ENCODE data around the gene RTN4. TPM values are rescaled to one million over a fixed set of nuclear protein-coding genes. Genes with fewer than 3 reads are reported as not detected.
A peak's percentile ranks its signal among the peaks of the same experiment; 100 is the strongest.

RTN4 gene
- total RNA-seq, 4 donors from 2014 or later, result 183 to 259 (median 244) TPM

GRCh38 chr2:54968561-54969218 lies 81.6 kb downstream of the RTN4 start:
- Histone ChIP-seq H3K27ac (peak overlapping the region; percentile 89 to 93 (median 91)), H3K9me3 (no peaks in the 10 kb centered on the region), H3K27me3 (no peaks in the 10 kb centered on the region), H3K4me3 (no peak overlapping the region), H3K4me1 (peaks cover 82 to 99% of the 10 kb centered on the region in 2 donors), H3K36me3 (no peaks in the 10 kb centered on the region)
- in situ Hi-C loops (cut with MboI; ENCODE audit: low sequenced_read_pairs in 4 of 4) (no loop called here), intact Hi-C loops (cut with DNase I; ENCODE audit: low total_unique reads) (loop anchor here (2.0 to 5.0 kb wide), 2 partner anchors 22 to 79 kb away; no protein-coding TSS in a partner anchor)
- ATAC-seq (peak; percentile 85 to 86), DNase-seq (peak; percentile 84 to 93)
- TF ChIP-seq POLR2A (IDR thresholded peaks at IDR 0.05) (no peak), CTCF (IDR thresholded peaks at IDR 0.05 in 4 of 5, conservative IDR thresholded peaks at IDR 0.05 in 1 of 5) (no peak)

- no peak for TF ChIP-seq POLR2A (IDR thresholded peaks at IDR 0.05)
- no peak for TF ChIP-seq CTCF (IDR thresholded peaks at IDR 0.05 in 4 of 5, conservative IDR thresholded peaks at IDR 0.05 in 1 of 5)
- Histone ChIP-seq H3K36me3 (no peaks in the 10 kb centered on the region), H3K27ac (peak overlapping the region; percentile 89 to 93 (median 91)), H3K4me3 (no peak overlapping the region), H3K27me3 (no peaks in the 10 kb centered on the region), H3K4me1 (peaks cover 78 to 97% of the 10 kb centered on the region in 2 donors), H3K9me3 (no peaks in the 10 kb centered on the region)
- DNase-seq (no peak), ATAC-seq (no peak)
- in situ Hi-C loops (cut with MboI; ENCODE audit: low sequenced_read_pairs in 4 of 4), result no loop called here
- intact Hi-C loops (cut with DNase I; ENCODE audit: low total_unique reads), result loop anchor here (2.0 to 5.0 kb wide), 2 partner anchors 21 to 79 kb away; no protein-coding TSS in a partner anchor
Observed at GRCh38 chr2:54967759-54968365, 82.4 kb downstream of the RTN4 start.

- H3K27me3 ChIP-seq, result no peaks in the 10 kb centered on the region
- H3K4me3 ChIP-seq, result no peak overlapping the region
- no peaks in the 10 kb centered on the region for H3K36me3 ChIP-seq
- H3K9me3 ChIP-seq, result no peaks in the 10 kb centered on the region
- in situ Hi-C loops (cut with MboI; ENCODE audit: low sequenced_read_pairs in 4 of 4) (no loop called here), intact Hi-C loops (cut with DNase I; ENCODE audit: low total_unique reads) (loop anchor here (5.0 kb wide), 1 partner anchor 80 kb away; no protein-coding TSS in a partner anchor)
- DNase-seq (no peak), ATAC-seq (no peak)
- peak overlapping the region; percentile 89 to 93 (median 91) for H3K27ac ChIP-seq
- H3K4me1 ChIP-seq, result peaks cover 75 to 97% of the 10 kb centered on the region in 2 donors
- TF ChIP-seq POLR2A (IDR thresholded peaks at IDR 0.05) (no peak), CTCF (IDR thresholded peaks at IDR 0.05 in 4 of 5, conservative IDR thresholded peaks at IDR 0.05 in 1 of 5) (no peak)
Observed at GRCh38 chr2:54967269-54967668, 83.0 kb downstream of the RTN4 start.

- intact Hi-C loops (cut with DNase I; ENCODE audit: low total_unique reads), result loop anchor here (5.0 kb wide), 1 partner anchor 80 kb away; no protein-coding TSS in a partner anchor
- TF ChIP-seq POLR2A (IDR thresholded peaks at IDR 0.05), result no peak
- no peak for TF ChIP-seq CTCF (IDR thresholded peaks at IDR 0.05 in 4 of 5, conservative IDR thresholded peaks at IDR 0.05 in 1 of 5)
- Histone ChIP-seq H3K27me3 (no peaks in the 10 kb centered on the region), H3K9me3 (no peaks in the 10 kb centered on the region), H3K27ac (peak overlapping the region; percentile 89 to 93 (median 91)), H3K4me1 (peaks cover 70 to 93% of the 10 kb centered on the region in 2 donors), H3K4me3 (no peak overlapping the region), H3K36me3 (no peaks in the 10 kb centered on the region)
- ATAC-seq (no peak), DNase-seq (no peak)
- in situ Hi-C loops (cut with MboI; ENCODE audit: low sequenced_read_pairs in 4 of 4), result no loop called here
Observed at GRCh38 chr2:54966837-54967236, 83.4 kb downstream of the RTN4 start.

All from gastrocnemius medialis (tissue), 4 donors.